Choroid plexus epithelial cell (primary cell): ENCODE measurements around the gene USP17L29.
"Not testable (repeated sequence)": the region's sequence is repeated elsewhere in the genome, so short reads cannot be mapped to it uniquely, and the experiment has no call there.

ENCODE experiments used
- DNase-seq: peaks from one replicate; pipeline ENCODE4 v3.0.0-alpha.2; 2010; ENCODE audit warnings: low read depth
- H3K4me3 ChIP-seq: 2 replicates; pipeline ENCODE4 v1.5.1; 2011; ENCODE audit warnings: low read depth, mild to moderate bottlenecking, control low read depth, low read length, moderate library complexity
- CTCF ChIP-seq: conservative IDR thresholded peaks from 2 replicates; pipeline ENCODE4 v1.5.1; 2011; ENCODE audit warnings: low read depth, mild to moderate bottlenecking, control low read depth, inconsistent platforms, low read length, moderate library complexity

Gene USP17L29

GRCh38 chr4:9384126-9384525 is 30.7 kb downstream of the USP17L29 start:
- no peak overlapping the region for H3K4me3 ChIP-seq
- no peak for DNase-seq
- TF ChIP-seq CTCF: no peak

GRCh38 chr4:9389001-9389400 is 35.6 kb downstream of the USP17L29 start:
- not testable (repeated sequence) for DNase-seq, H3K4me3 ChIP-seq
